Fibroblast of mammary gland (primary cell): ENCODE results near the gene CHST2.

Experiments
- DNase-seq: peaks from one replicate; pipeline ENCODE4 v3.0.0-alpha.2; 2010; ENCODE audit warnings: low read depth
- H3K4me3 ChIP-seq: 2 replicates; pipeline ENCODE4 v1.5.1; 2011; ENCODE audit warnings: low read depth, mild to moderate bottlenecking, low read length, moderate library complexity; ENCODE audit not compliant: control insufficient read depth
- CTCF ChIP-seq: conservative IDR thresholded peaks from 2 replicates; pipeline ENCODE4 v1.5.1; 2011; ENCODE audit warnings: low read depth, low read length, inconsistent platforms; ENCODE audit not compliant: control insufficient read depth, insufficient read depth

Gene CHST2

GRCh38 chr3:143080196-143080595 lies 39.4 kb upstream of the CHST2 start:
- H3K4me3 ChIP-seq = no peak overlapping the region
- no peak for DNase-seq
- TF ChIP-seq CTCF = no peak

- no peak for DNase-seq
- no peak for TF ChIP-seq CTCF
- no peak overlapping the region for H3K4me3 ChIP-seq
Observed at GRCh38 chr3:143081365-143081764, 38.2 kb upstream of the CHST2 start.

GRCh38 chr3:143081844-143082778 lies 37.5 kb upstream of the CHST2 start:
- no peak for TF ChIP-seq CTCF
- H3K4me3 ChIP-seq = no peak overlapping the region
- DNase-seq = no peak

- DNase-seq = no peak
- TF ChIP-seq CTCF = no peak
- no peak overlapping the region for H3K4me3 ChIP-seq
Observed at GRCh38 chr3:143083781-143084180, 35.8 kb upstream of the CHST2 start.

- TF ChIP-seq CTCF = no peak
- peak; percentile 74 for DNase-seq
- no peak overlapping the region for H3K4me3 ChIP-seq
Observed at GRCh38 chr3:143084856-143085731, 34.5 kb upstream of the CHST2 start.

GRCh38 chr3:143088835-143089234 lies 30.7 kb upstream of the CHST2 start:
- no peak overlapping the region for H3K4me3 ChIP-seq
- DNase-seq = no peak
- no peak for TF ChIP-seq CTCF
